ENCODE data around the gene TMEM132C.

GRCh38 chr12:128693115-128693514 lies 426.1 kb downstream of the TMEM132C start:
- TF ChIP-seq, protein P1, sequence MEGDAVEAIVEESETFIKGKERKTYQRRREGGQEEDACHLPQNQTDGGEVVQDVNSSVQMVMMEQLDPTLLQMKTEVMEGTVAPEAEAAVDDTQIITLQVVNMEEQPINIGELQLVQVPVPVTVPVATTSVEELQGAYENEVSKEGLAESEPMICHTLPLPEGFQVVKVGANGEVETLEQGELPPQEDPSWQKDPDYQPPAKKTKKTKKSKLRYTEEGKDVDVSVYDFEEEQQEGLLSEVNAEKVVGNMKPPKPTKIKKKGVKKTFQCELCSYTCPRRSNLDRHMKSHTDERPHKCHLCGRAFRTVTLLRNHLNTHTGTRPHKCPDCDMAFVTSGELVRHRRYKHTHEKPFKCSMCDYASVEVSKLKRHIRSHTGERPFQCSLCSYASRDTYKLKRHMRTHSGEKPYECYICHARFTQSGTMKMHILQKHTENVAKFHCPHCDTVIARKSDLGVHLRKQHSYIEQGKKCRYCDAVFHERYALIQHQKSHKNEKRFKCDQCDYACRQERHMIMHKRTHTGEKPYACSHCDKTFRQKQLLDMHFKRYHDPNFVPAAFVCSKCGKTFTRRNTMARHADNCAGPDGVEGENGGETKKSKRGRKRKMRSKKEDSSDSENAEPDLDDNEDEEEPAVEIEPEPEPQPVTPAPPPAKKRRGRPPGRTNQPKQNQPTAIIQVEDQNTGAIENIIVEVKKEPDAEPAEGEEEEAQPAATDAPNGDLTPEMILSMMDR (IDR thresholded peaks at IDR 0.05; ENCODE audit: poor library complexity) = no peak
- TF ChIP-seq EZH2 (IDR thresholded peaks at IDR 0.05; ENCODE audit: borderline replicate concordance) (no peak), EZH2phosphoT487 (IDR thresholded peaks at IDR 0.05; ENCODE audit: low read depth, severe bottlenecking, unreplicated experiment) (no peak)
